ENCODE results near the gene PSMB3.

The PSMB3 gene

DNA sequence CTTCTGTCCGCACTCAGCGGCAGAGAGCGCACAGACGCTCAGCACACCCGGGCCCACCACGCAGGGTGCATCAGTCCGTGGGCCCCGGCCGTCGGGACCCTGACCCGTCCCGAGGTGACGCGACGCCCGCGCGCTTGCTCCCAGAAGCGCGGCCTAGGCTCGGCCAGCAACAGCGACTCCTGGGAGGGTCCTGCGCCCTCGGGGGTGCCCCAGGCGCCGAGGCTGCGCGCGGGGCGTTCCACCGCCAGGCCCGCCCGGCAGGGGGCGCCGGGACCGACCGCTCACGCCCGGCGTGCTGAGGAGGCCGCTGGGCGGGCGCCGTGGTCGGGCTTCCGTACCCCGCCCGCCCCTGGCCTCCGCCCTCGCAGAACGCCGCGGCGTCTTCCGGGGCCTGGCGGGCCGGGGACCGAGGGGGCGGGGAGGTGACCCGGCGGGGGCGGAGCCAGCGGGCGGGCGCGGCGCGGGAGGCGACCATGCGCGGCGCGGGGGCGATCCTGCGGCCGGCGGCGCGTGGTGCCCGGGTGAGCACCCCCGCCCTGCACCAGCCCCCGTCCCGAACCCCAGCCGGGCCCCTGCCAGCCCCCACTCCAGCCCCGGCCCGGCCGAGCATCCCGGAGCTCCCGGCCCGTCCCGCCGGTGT lies 22.5 kb upstream of the PSMB3 start, which contains the start of gene CISD3:
Gene CISD3, plus strand, starts transcription at position 456 of the 640 bp plus-strand sequence. Its CDS starts 18 bp downstream, at position 474.
- H3K27me3 ChIP-seq: no peaks in the 10 kb centered on the region
- peak within 1 kb of the TSS; percentile 55 to 95 (median 90) for H3K27ac ChIP-seq
- H3K4me2 ChIP-seq: peak within 1 kb of the TSS; percentile 87 to 98 (median 97)
- peak within 1 kb of the TSS; percentile 68 to 86 (median 78) for H3K4me3 ChIP-seq
- H4K20me1 ChIP-seq: peaks cover 3 to 36% (median 31%) of the 10 kb centered on the region in 11 experiments; a peak in 17 of 22 replicates
- peaks cover 0 to 6% (median 0%) of the 10 kb centered on the region in 11 experiments; a peak in 1 of 22 replicates for H3K9me3 ChIP-seq (replicated peaks in 1 of 11)
- peaks cover 14 to 37% (median 23%) of the 10 kb centered on the region in 11 experiments for H3K36me3 ChIP-seq
- H3K9ac ChIP-seq: peak within 1 kb of the TSS; percentile 78 to 87 (median 85)
- H3K4me1 ChIP-seq: peaks cover 89 to 96% (median 94%) of the 10 kb centered on the region in 10 experiments
- TF ChIP-seq Cebpa-rat (IDR thresholded peaks at IDR 0.05): no peak

DNA sequence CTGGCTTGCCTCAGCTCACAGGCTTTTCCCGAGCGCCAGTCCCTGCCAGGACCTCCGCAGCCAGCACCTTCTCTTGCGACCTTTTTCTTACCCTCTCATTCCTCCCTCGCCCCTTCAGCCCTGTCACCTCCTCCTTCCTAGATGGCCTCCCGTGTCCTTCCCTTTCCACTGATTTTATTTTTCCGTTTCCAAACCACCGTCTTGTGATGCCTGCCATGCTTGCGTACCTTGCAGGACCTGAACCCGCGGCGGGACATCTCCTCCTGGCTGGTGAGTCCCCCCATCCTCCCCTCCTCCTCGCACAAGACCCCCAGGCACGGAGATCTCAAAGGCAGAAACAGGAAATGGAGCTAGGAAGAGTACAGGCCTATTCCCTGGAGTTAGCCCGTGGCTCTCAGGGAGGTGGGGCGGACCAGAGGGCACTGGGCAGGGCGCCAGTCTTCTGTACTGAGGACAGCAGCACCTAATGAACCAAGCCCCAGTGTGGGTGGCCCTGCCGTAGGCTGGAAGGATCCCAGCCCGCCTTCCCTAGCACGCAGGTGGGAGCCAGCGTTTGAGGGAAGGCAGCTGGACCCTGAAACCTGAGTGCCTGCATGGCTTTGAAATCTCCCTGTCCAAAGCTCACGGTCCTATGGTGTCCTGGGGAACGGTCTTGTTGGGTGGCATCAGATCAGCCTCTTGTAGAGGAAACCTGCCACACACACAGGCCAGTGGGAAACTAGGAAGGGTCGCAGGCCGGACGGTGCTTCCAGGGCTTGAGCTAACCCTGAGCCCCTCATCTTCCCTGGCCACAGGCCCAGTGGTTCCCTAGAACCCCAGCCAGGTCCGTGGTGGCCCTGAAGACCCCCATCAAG lies 21.8 kb upstream of the PSMB3 start:
- H3K36me3 ChIP-seq: peaks cover 8 to 34% (median 21%) of the 10 kb centered on the region in 11 experiments; a peak in 18 of 22 replicates
- peaks cover 82 to 96% (median 93%) of the 10 kb centered on the region in 10 experiments for H3K4me1 ChIP-seq
- TF ChIP-seq Cebpa-rat (IDR thresholded peaks at IDR 0.05): no peak
- H3K4me3 ChIP-seq: peak overlapping the region; percentile 68 to 86 (median 78)
- H3K9me3 ChIP-seq (replicated peaks in 1 of 11): peaks cover 0 to 6% (median 0%) of the 10 kb centered on the region in 11 experiments; a peak in 1 of 22 replicates
- peak overlapping the region; percentile 53 to 95 (median 90); a peak in 21 of 22 replicates for H3K27ac ChIP-seq
- no peaks in the 10 kb centered on the region for H3K27me3 ChIP-seq
- H3K4me2 ChIP-seq: peak overlapping the region; percentile 86 to 98 (median 96)
- H4K20me1 ChIP-seq: peaks cover 7 to 43% (median 33%) of the 10 kb centered on the region in 11 experiments; a peak in 17 of 22 replicates
- H3K9ac ChIP-seq: peak overlapping the region; percentile 78 to 87 (median 85)

DNA sequence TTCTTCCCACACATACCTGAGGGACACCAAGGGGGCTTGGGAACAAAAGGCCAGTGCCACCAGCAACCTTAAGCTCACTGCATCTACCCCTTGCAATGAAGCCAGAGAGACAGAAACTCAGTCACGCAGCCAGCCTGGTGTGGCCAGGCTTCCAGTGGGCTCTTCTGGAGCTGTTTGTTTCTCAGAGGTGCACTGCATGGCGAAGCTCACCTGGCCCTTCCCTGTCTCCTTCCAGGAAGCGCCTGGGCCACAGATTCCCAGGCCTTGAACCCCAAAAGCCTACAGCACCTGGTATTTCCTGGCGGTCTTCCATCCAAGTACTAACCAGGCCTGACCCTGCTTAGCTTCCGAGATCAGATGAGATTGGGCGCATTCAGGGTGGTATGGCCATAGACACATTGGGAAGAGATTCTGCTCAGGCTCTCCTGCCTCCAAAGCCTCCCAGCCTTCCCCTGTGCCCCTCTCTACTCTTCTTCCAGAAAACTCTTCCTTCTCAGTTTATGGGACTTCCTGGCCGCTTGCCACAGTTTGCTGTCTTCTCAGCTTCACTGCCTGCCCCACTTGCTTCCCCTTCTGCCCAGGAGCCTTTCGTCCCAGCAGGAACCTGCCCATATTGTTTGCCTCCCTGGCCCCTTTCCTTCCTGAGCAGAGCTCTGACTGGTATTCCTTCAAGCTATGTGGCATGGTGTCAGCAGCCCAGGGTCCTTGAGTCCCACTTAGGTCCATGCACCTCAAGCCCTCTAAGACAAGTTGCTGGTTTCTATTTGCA lies 20.8 kb upstream of the PSMB3 start:
- Histone ChIP-seq H3K36me3 (peaks cover 8 to 39% (median 21%) of the 10 kb centered on the region in 11 experiments; a peak in 17 of 22 replicates), H3K27me3 (no peaks in the 10 kb centered on the region), H3K4me2 (peak overlapping the region; percentile 86 to 98 (median 96)), H3K9me3 (replicated peaks in 1 of 11) (peaks cover 0 to 6% (median 0%) of the 10 kb centered on the region in 11 experiments; a peak in 1 of 22 replicates), H4K20me1 (peaks cover 7 to 50% (median 33%) of the 10 kb centered on the region in 11 experiments; a peak in 17 of 22 replicates), H3K9ac (peak overlapping the region; percentile 78 to 87 (median 85); a peak in 21 of 22 replicates), H3K4me3 (peak overlapping the region; percentile 68 to 86 (median 78)), H3K27ac (peak overlapping the region in 10 of 11 experiments; percentile 61 to 95 (median 90); a peak in 14 of 22 replicates), H3K4me1 (peaks cover 73 to 94% (median 84%) of the 10 kb centered on the region in 10 experiments)
- TF ChIP-seq Cebpa-rat (IDR thresholded peaks at IDR 0.05): no peak

DNA sequence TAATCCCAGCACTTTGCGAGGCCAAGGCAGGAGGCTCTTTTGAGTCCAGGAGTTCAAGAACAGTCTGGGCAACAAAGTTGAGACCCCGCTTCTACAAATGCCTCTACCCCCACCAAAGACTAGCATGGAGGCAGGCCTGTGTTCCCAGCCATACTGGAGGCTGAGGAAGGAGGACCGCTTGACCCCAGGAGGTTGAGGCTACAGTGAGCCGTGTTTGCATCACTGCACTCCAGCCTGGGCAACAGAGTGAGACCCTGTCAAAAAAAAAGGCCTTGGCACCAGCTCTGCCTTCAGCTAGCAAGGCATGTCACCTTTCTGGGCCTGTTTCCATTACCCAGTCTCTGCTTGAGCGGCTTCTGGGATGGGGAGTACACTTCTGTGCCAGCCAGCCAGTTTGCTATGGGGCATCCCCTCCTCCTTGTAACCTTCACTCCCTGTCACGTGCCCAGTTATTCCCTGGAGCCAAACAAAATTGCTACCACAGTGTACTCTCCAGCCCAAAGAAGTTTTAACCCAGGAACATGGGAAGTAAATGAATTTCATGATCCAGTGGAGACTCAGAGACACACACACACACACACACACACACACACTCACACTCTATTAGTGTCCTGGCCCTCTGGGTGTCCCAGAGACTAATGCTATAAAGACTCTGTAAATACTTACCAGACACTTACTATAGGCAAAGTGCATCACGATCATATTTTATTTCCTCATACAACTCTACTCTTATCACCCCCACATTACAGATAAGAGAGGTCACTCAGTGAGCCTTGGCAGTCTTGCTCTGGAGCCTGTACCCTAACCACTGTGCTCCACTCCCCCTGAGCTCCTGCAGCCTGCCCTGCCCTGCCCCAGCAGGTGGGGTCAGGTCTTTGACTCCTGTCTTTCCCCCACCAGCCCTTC lies 19.9 kb upstream of the PSMB3 start:
- no peak for TF ChIP-seq Cebpa-rat (IDR thresholded peaks at IDR 0.05)
- peak overlapping the region; percentile 7 to 87 (median 85); a peak in 18 of 22 replicates for H3K9ac ChIP-seq

DNA sequence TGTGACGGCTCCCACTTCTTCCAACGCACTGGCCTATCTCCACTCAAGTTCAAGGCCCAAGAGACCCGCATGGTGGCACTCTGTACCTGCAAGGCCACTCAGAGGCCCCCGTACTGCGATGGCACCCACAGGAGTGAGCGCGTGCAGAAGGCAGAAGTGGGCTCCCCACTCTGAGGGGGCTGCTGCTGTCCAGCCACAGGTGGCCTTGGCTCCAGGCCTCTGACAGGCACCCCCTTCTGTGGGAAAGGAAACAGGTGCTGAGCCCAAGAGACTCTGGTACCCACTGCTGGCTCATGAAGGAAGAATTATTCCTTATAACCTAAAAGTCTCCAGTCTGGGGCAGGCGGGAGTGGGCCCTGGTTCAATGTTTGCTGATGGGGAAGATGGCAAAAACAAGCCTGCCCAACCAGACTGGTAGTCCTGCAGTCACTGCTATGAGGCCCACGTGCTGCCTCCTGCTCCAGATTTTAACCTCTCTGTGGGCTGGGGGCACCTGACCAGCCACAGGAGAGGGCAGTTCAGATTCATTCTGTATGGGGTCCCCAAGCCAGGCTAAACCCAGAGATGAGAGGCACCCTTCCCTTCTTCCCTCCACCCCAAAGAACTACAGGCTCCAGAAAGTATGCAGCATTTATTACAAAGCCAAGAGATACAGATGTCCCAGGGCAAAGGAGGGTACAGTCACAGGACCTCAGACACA lies 19.1 kb upstream of the PSMB3 start:
- Histone ChIP-seq H3K4me2 (peak overlapping the region in 10 of 11 experiments; percentile 30 to 98 (median 95); a peak in 20 of 22 replicates), H3K4me1 (peaks cover 56 to 93% (median 75%) of the 10 kb centered on the region in 10 experiments), H3K27ac (no peak overlapping the region), H4K20me1 (peaks cover 7 to 55% (median 33%) of the 10 kb centered on the region in 11 experiments; a peak in 17 of 22 replicates), H3K36me3 (peaks cover 6 to 53% (median 14%) of the 10 kb centered on the region in 11 experiments; a peak in 15 of 22 replicates), H3K27me3 (no peaks in the 10 kb centered on the region), H3K9me3 (replicated peaks in 1 of 11) (peaks cover 0 to 4% (median 0%) of the 10 kb centered on the region in 11 experiments; a peak in 1 of 22 replicates), H3K4me3 (no peak overlapping the region), H3K9ac (peak overlapping the region in 6 of 11 experiments; percentile 3 to 86 (median 43); a peak in 6 of 22 replicates)
- no peak for TF ChIP-seq Cebpa-rat (IDR thresholded peaks at IDR 0.05)

More for the DNA sequence above, 19.9 kb upstream of the PSMB3 start:
- Histone ChIP-seq H3K4me1 (peaks cover 64 to 93% (median 76%) of the 10 kb centered on the region in 10 experiments), H3K36me3 (peaks cover 7 to 47% (median 15%) of the 10 kb centered on the region in 11 experiments; a peak in 17 of 22 replicates), H3K27ac (peak overlapping the region in 3 of 11 experiments; percentile 89 to 95 (median 94); a peak in 4 of 22 replicates), H4K20me1 (peaks cover 7 to 53% (median 33%) of the 10 kb centered on the region in 11 experiments; a peak in 17 of 22 replicates), H3K27me3 (no peaks in the 10 kb centered on the region), H3K4me2 (peak overlapping the region; percentile 86 to 98 (median 96)), H3K9me3 (replicated peaks in 1 of 11) (peaks cover 0 to 6% (median 0%) of the 10 kb centered on the region in 11 experiments; a peak in 1 of 22 replicates), H3K4me3 (peak overlapping the region in 6 of 10 experiments; percentile 71 to 86 (median 79); a peak in 6 of 20 replicates)

DNA sequence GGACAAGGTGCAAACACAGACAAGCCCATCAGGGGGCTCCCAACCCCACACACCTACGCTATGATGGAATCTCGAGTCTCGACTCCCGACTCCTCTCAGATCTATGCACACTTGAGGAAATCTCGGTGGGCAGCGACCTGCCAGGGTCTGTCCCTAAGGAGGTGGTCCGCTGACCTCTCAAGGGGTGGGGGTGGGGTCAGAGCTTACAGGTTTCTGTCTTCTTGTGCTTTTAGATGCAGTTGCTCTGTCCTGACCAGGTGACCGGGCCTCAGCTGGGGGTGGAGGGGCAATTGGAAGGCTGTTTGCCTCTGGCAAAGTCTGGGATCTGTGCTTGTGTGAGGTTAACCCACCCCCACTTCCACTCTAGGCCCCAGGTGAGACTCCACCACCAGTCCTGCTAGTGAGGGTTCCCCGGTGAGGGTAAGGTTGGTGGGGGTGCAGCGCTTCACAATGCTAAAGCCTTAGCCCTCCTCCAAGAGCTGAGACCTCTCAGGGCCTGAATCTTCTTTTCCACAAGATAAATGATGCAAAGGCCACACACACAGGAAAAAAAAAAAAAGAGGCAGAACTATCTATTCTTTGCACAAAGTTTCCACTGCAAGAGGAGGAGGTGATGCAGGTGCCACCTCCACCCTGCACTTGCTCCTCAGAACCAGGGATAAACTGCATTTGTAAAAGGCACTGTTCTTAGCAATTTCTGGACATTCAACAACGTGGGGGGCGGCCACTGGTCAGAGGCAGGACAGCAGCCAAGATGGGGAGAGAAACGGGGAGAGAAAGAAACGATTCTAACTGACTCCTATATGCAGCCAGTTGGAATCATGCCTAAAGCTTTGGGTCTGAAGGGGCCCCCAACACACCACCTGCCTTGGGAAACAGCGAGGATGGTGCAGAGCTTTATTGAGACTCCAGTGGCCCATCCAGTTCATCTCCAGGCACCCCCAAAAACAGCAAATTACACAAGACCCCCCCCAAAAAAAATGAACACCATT lies 18.3 kb upstream of the PSMB3 start:
- Histone ChIP-seq H3K9me3 (replicated peaks in 1 of 11) (no peaks in the 10 kb centered on the region), H3K27ac (no peak overlapping the region), H3K4me3 (no peak overlapping the region), H3K36me3 (peaks cover 6 to 61% (median 15%) of the 10 kb centered on the region in 11 experiments; a peak in 16 of 22 replicates), H3K9ac (peak overlapping the region in 1 of 11 experiments; percentile 3; a peak in 3 of 22 replicates), H3K27me3 (no peaks in the 10 kb centered on the region), H3K4me2 (peak overlapping the region; percentile 9 to 98 (median 86); a peak in 16 of 22 replicates), H3K4me1 (peaks cover 47 to 87% (median 71%) of the 10 kb centered on the region in 10 experiments), H4K20me1 (peaks cover 7 to 62% (median 33%) of the 10 kb centered on the region in 11 experiments; a peak in 17 of 22 replicates)
- TF ChIP-seq Cebpa-rat (IDR thresholded peaks at IDR 0.05): no peak
